HepG2 (cell line): ENCODE measurements around the gene USP43. TPM values are rescaled to one million over a fixed set of nuclear protein-coding genes. Genes with fewer than 3 reads are reported as not detected.

Source experiments
- ATAC-seq: fragments of 200-7000 bp; cut with Tn5 transposase; 3 replicates; pipeline ENCODE4 v1.9.1; 2020; ENCODE audit warnings: mild to moderate bottlenecking, moderate library complexity
- BruUV-seq: library from RNA; stranded (reverse); fragments of 400-500 nt; replicated peaks from 2 replicates; lab custom pipeline; 2021; lab: Mats Ljungman, UMichigan
- CTCF ChIA-PET: fragments of 300-600 bp; formaldehyde crosslinking; extraction: SDS; loops from one replicate; lab custom pipeline; 2021; ENCODE audit warnings: low total read pairs, inconsistent platforms, low intra/inter-chr PET ratio; lab: Yijun Ruan, JAX
- POLR2A ChIA-PET: fragments of 350-600 bp; sonication (Branson Sonifier 250); formaldehyde crosslinking; loops from one replicate; lab custom pipeline; 2020; ENCODE audit warnings: antibody characterized with exemption, inconsistent platforms; lab: Yijun Ruan, JAX
- DNase-seq: peaks from one replicate; pipeline ENCODE4 v3.0.0-alpha.2; 2015; ENCODE audit warnings: low spot score
- FAIRE-seq: peaks from 3 replicates; lab custom pipeline; 2011; peaks lifted over from hg19 to GRCh38; lab: Jason Lieb, UNC
- H2AFZ ChIP-seq: one replicate; pipeline ENCODE4 v1.6.1; 2011; ENCODE audit warnings: low read length, inconsistent platforms
- H3K27ac ChIP-seq: fragments of 300-600 bp; 3 replicates; pipeline ENCODE4 v1.8.0; 2011; ENCODE audit warnings: mixed run types, mild to moderate bottlenecking, mixed read lengths, low read length, inconsistent platforms; ENCODE audit not compliant: insufficient read depth; ENCODE audit errors: extremely low read length
- H3K27me3 ChIP-seq, 2 experiments: fragments of 200-600 bp in 1 of 2; 2 replicates in 1 of 2; 3 replicates in 1 of 2; pipeline versions ENCODE4 v1.6.0 to v1.8.0; 2011; ENCODE audit warnings: low read length in 2 of 2, mild to moderate bottlenecking in 2 of 2, moderate library complexity in 2 of 2, inconsistent platforms in 1 of 2; ENCODE audit not compliant: insufficient read depth in 2 of 2, control insufficient read depth in 1 of 2
- H3K36me3 ChIP-seq, 2 experiments: fragments of 200-600 bp in 1 of 2; replicated peaks in 1 of 2; 2 replicates in 1 of 2; 3 replicates in 1 of 2; pipeline versions ENCODE4 v1.5.1 to v1.8.0; 2011; ENCODE audit warnings: low read length in 2 of 2, inconsistent platforms in 1 of 2; ENCODE audit not compliant: insufficient read depth in 2 of 2, control insufficient read depth in 1 of 2
- H3K4me1 ChIP-seq: 2 replicates; pipeline ENCODE4 v1.5.1; 2012; ENCODE audit warnings: low read length, inconsistent platforms; ENCODE audit not compliant: insufficient read depth
- H3K4me2 ChIP-seq: 2 replicates; pipeline ENCODE4 v1.6.0; 2011; ENCODE audit warnings: low read depth, low read length, inconsistent platforms
- H3K4me3 ChIP-seq, 3 experiments: fragments of 200-600 bp in 1 of 3; sonication (generic), shearing (Covaris generic) in 1 of 3; replicated peaks in 1 of 3; 2 replicates each; pipeline ENCODE4 v1.5.1; 2011 to 2016; ENCODE audit warnings: low read length in 3 of 3, inconsistent platforms in 2 of 3, low read depth in 2 of 3, mild to moderate bottlenecking in 2 of 3, control low read depth in 1 of 3, mixed read lengths in 1 of 3; ENCODE audit not compliant: insufficient read depth in 1 of 3
- H3K79me2 ChIP-seq: one replicate; pipeline ENCODE4 v1.6.1; 2011; ENCODE audit warnings: low read length, inconsistent platforms; ENCODE audit not compliant: insufficient read depth
- H3K9ac ChIP-seq: 2 replicates; pipeline ENCODE4 v1.6.0; 2011; ENCODE audit warnings: mild to moderate bottlenecking, low read depth, low read length, inconsistent platforms; ENCODE audit not compliant: insufficient read depth
- H3K9me3 ChIP-seq: 2 replicates; pipeline ENCODE4 v1.5.1; 2012; ENCODE audit warnings: mild to moderate bottlenecking, low read length
- H4K20me1 ChIP-seq: 2 replicates; pipeline ENCODE4 v1.6.0; 2011; ENCODE audit warnings: inconsistent platforms, mild to moderate bottlenecking, low read length, moderate library complexity; ENCODE audit not compliant: insufficient read depth
- ARID2 ChIP-seq: sonication (generic); formaldehyde crosslinking; IDR thresholded peaks from 2 replicates; pipeline ENCODE4 v1.8.1; 2022; ENCODE audit warnings: mild to moderate bottlenecking, missing genetic modification reagents, borderline replicate concordance
- CAMTA2 ChIP-seq: sonication (generic); formaldehyde crosslinking; IDR thresholded peaks from 2 replicates; pipeline ENCODE4 v1.4.0; 2020; ENCODE audit warnings: mild to moderate bottlenecking, missing genetic modification reagents, borderline replicate concordance
- IRF1 ChIP-seq: sonication (generic); formaldehyde crosslinking; IDR thresholded peaks from 2 replicates; pipeline ENCODE4 v1.4.0; 2020; ENCODE audit warnings: low read depth, mild to moderate bottlenecking, missing genetic modification reagents
- MEF2D ChIP-seq: sonication (generic); formaldehyde crosslinking; IDR thresholded peaks from 2 replicates; pipeline ENCODE4 v1.5.1; 2020; ENCODE audit warnings: mild to moderate bottlenecking, missing genetic modification reagents
- RFXANK ChIP-seq: IDR thresholded peaks from 2 replicates; pipeline ENCODE4 v1.6.1; 2016
- SMAD1 ChIP-seq: sonication (generic); formaldehyde crosslinking; IDR thresholded peaks from 2 replicates; pipeline ENCODE4 v1.4.0; 2020; ENCODE audit warnings: missing genetic modification reagents, low read depth, mild to moderate bottlenecking, borderline replicate concordance
- XBP1 ChIP-seq: sonication (generic); formaldehyde crosslinking; IDR thresholded peaks from 2 replicates; pipeline ENCODE4 v1.5.0; 2020; ENCODE audit warnings: missing genetic modification reagents
- ZBTB4 ChIP-seq: sonication (generic); formaldehyde crosslinking; IDR thresholded peaks from 2 replicates; pipeline ENCODE4 v1.4.0; 2020; ENCODE audit warnings: missing genetic modification reagents, mild to moderate bottlenecking, borderline replicate concordance
- ZBTB42 ChIP-seq: sonication (generic); formaldehyde crosslinking; IDR thresholded peaks from 2 replicates; pipeline ENCODE4 v1.5.0; 2020; ENCODE audit warnings: mild to moderate bottlenecking, missing genetic modification reagents
- ZBTB43 ChIP-seq: sonication (generic); formaldehyde crosslinking; conservative IDR thresholded peaks from 2 replicates; pipeline ENCODE4 v1.4.0; 2020; ENCODE audit warnings: missing genetic modification reagents
- ZFP37 ChIP-seq: sonication (generic); formaldehyde crosslinking; IDR thresholded peaks from 2 replicates; pipeline ENCODE4 v1.4.0; 2020; ENCODE audit warnings: missing genetic modification reagents, borderline replicate concordance
- ZIK1 ChIP-seq: sonication (generic); formaldehyde crosslinking; IDR thresholded peaks from 2 replicates; pipeline ENCODE4 v1.5.0; 2020; ENCODE audit warnings: mild to moderate bottlenecking, low read depth, missing genetic modification reagents, borderline replicate concordance
- ZNF350 ChIP-seq: sonication (generic); formaldehyde crosslinking; IDR thresholded peaks from 2 replicates; pipeline ENCODE4 v1.4.0; 2020; ENCODE audit warnings: mild to moderate bottlenecking, low read depth, missing genetic modification reagents, borderline replicate concordance
- WGBS: methylation state at CpG from one replicate; pipeline ENCODE4 v1.1.6; 2017; ENCODE audit warnings: low lambda C conversion rate; 5-methylcytosine and 5-hydroxymethylcytosine counted together
- in situ Hi-C: cut with HindIII; loops from 2 replicates; pipeline ENCODE4 v1.10.0; 2017; ENCODE audit warnings: low pct_unique_long_range_greater_than_20kb; ENCODE audit not compliant: extremely low pct_ligation_motif_present
- intact Hi-C: fragments of 100-400 bp; cut with micrococcal nuclease; formaldehyde crosslinking; loops from one replicate; pipeline ENCODE4 v1.10.0; 2022; ENCODE audit not compliant: unreplicated experiment
- polyA plus RNA-seq, 8 experiments: library from polyadenylated mRNA; depleted of rRNA in 3 of 8; stranded (reverse) in 7 of 8; unstranded in 1 of 8; fragments of >200 nt; fragmentation: Illumina TruSeq in 4 of 8; extraction: Trizol in 4 of 8; gene quantifications; 2 replicates each; pipeline versions ENCODE4 v1.2.1 to v1.2.3, GENCODE V29; 2011 to 2016; ENCODE audit warnings: low read depth in 4 of 8, missing spikeins in 1 of 8, mixed read lengths in 1 of 8; ENCODE audit not compliant: insufficient read depth in 1 of 8
- total RNA-seq, 5 experiments: library from RNA; depleted of rRNA; stranded (reverse); fragments of >200 nt; fragmentation: Illumina TruSeq; extraction: Trizol; gene quantifications; 2 replicates each; pipeline ENCODE4 v1.2.3, GENCODE V29; 2016; ENCODE audit warnings: low read depth in 1 of 5

The USP43 gene
- total and polyA plus RNA-seq, 2 of the 13 experiments (the other 11 are each of a cell fraction or from before 2014, with no cell fraction given): 1.6 to 2.2 TPM

GRCh38 chr17:9668517-9668916 lies 23.2 kb downstream of the USP43 start:
- no peak overlapping the region for H2AFZ ChIP-seq
- H4K20me1 ChIP-seq: no peaks in the 10 kb centered on the region
- H3K79me2 ChIP-seq: no peaks in the 10 kb centered on the region
- in situ Hi-C loops: no loop called here
- H3K4me3 ChIP-seq: no peak overlapping the region
- TF ChIP-seq ARID2 (CRISPR knock-in tag): no peak
- TF ChIP-seq CAMTA2 (CRISPR knock-in tag): no peak
- TF ChIP-seq ZNF350 (CRISPR knock-in tag): no peak
- no peak for TF ChIP-seq XBP1
- no peak for TF ChIP-seq MEF2D (CRISPR knock-in tag)
- TF ChIP-seq ZBTB43 (CRISPR knock-in tag): no peak
- no peak for TF ChIP-seq ZFP37 (CRISPR knock-in tag)
- TF ChIP-seq ZBTB4 (CRISPR knock-in tag): no peak
- TF ChIP-seq RFXANK (CRISPR knock-in tag): no peak
- TF ChIP-seq IRF1 (CRISPR knock-in tag): no peak
- no peak for TF ChIP-seq SMAD1 (CRISPR knock-in tag)
- TF ChIP-seq ZIK1 (CRISPR knock-in tag): no peak
- TF ChIP-seq ZBTB42 (CRISPR knock-in tag): no peak
- TF ChIP-seq, all 625 proteins: peak for 0
- no peaks in the 10 kb centered on the region for H3K4me1 ChIP-seq
- no peaks in the 10 kb centered on the region for H3K9me3 ChIP-seq
- no peaks in the 10 kb centered on the region; a peak in 1 of 5 replicates for H3K27me3 ChIP-seq
- ChIA-PET CTCF (no interaction called here), POLR2A (no interaction called here)
- intact Hi-C loops: no loop called here
- DNase-seq: no peak
- no peak overlapping the region for H3K9ac ChIP-seq
- H3K27ac ChIP-seq: no peak overlapping the region
- H3K4me2 ChIP-seq: no peak overlapping the region
- 58% methylated on average over 6 of the region's 6 CpGs for WGBS
- H3K36me3 ChIP-seq: no peaks in the 10 kb centered on the region
- ATAC-seq: no peak
- no peak for FAIRE-seq
- BruUV-seq: no TSS peak
